Ascending aorta (tissue), 2 donors: Measurements from ENCODE around the gene WBP1L. TPM values are rescaled to one million over a fixed set of nuclear protein-coding genes. Genes with fewer than 3 reads are reported as not detected.

ENCODE experiments used
- DNase-seq, 2 donors: peaks; one replicate each; pipeline ENCODE4 v3.0.0-alpha.2; 2019; ENCODE audit warnings: low spot score in 2 of 2
- H3K27ac ChIP-seq, 2 donors: fragments of 200-600 bp; sonication (generic); one replicate each; pipeline ENCODE4 v1.5.1; 2016 to 2017; ENCODE audit warnings: mild to moderate bottlenecking in 1 of 2
- H3K27me3 ChIP-seq: fragments of 200-600 bp; sonication (generic); one replicate; pipeline ENCODE4 v1.5.1; 2017
- H3K36me3 ChIP-seq, 2 donors: fragments of 200-600 bp; sonication (generic); one replicate each; pipeline ENCODE4 v1.5.1; 2016
- H3K4me1 ChIP-seq, 2 donors: fragments of 200-600 bp; sonication (generic); one replicate each; pipeline ENCODE4 v1.5.1; 2016 to 2017; ENCODE audit warnings: mild to moderate bottlenecking in 1 of 2
- H3K4me3 ChIP-seq, 2 donors: fragments of 200-600 bp; sonication (generic); one replicate each; pipeline ENCODE4 v1.5.1; 2016 to 2017; ENCODE audit warnings: mild to moderate bottlenecking in 1 of 2
- H3K9me3 ChIP-seq, 2 donors: fragments of 200-600 bp; sonication (generic); one replicate each; pipeline ENCODE4 v1.5.1; 2016
- intact Hi-C: fragments of 100-400 bp; cut with DNase I; formaldehyde crosslinking; loops from one replicate; pipeline ENCODE4 v1.15.1; 2023
- total RNA-seq: library from RNA; depleted of rRNA; stranded (reverse); fragments of >200 nt; gene quantifications from one replicate; pipeline ENCODE4 v1.1.0, GENCODE V29; 2016
- TF ChIP-seq, protein P1 (sequence below), 3 experiments: fragments of 200-600 bp in 2 of 3; fragments of 450-650 bp in 1 of 3; sonication (generic) in 2 of 3; IDR thresholded peaks; one replicate each; pipeline ENCODE4 v1.5.1; 2016 to 2019; ENCODE audit warnings: antibody characterized with exemption in 3 of 3, mild to moderate bottlenecking in 1 of 3, moderate library complexity in 1 of 3

WBP1L gene
- total RNA-seq, 1 donor from 2014 or later, result 107 TPM

DNA sequence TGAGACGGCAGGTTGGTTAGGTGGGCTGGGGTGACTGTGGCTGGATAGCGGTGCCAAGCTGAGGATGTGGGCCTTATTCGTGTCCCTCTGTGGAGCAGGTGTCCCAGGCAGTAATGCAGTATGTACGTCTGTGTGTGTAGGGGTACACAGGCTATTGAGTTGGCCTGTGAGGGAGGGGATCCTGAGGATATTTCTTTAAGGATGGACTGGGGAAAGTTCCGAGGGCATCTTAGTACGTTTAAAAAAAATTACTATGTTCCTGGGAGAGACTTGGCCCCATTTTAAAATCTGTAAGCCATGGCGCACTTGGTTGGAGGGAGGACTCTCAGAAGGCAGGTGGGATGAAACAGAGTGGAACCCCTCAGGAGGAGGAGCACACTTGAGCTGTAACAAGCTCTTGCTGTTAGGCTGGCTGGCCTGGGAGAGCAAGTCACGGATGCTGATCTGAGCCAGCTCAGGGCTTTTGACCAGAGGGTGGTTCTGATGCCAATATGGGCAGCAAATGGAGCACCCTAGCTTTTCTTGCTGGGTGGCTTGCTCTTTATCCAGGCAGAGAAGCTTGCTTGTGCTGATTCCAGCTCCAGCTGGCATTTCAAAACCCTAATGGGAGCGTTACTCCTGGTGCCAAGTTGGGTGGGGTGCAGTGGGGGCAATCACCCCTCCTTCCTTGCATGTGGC lies 765 bp downstream of the WBP1L start:
- H3K9me3 ChIP-seq, result no peaks in the 10 kb centered on the region
- peak in 1 of 2 donors; percentile 76 for DNase-seq
- peaks cover 8 to 24% of the 10 kb centered on the region in 2 donors for H3K4me1 ChIP-seq
- intact Hi-C loops, result no loop called here
- no peaks in the 10 kb centered on the region for H3K27me3 ChIP-seq
- H3K36me3 ChIP-seq, result no peaks in the 10 kb centered on the region
- TF ChIP-seq, protein P1, sequence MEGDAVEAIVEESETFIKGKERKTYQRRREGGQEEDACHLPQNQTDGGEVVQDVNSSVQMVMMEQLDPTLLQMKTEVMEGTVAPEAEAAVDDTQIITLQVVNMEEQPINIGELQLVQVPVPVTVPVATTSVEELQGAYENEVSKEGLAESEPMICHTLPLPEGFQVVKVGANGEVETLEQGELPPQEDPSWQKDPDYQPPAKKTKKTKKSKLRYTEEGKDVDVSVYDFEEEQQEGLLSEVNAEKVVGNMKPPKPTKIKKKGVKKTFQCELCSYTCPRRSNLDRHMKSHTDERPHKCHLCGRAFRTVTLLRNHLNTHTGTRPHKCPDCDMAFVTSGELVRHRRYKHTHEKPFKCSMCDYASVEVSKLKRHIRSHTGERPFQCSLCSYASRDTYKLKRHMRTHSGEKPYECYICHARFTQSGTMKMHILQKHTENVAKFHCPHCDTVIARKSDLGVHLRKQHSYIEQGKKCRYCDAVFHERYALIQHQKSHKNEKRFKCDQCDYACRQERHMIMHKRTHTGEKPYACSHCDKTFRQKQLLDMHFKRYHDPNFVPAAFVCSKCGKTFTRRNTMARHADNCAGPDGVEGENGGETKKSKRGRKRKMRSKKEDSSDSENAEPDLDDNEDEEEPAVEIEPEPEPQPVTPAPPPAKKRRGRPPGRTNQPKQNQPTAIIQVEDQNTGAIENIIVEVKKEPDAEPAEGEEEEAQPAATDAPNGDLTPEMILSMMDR (IDR thresholded peaks at IDR 0.05), result no peak
- peak overlapping the region; percentile 97 to 99 for H3K27ac ChIP-seq
- peak overlapping the region; percentile 85 to 98 for H3K4me3 ChIP-seq

DNA sequence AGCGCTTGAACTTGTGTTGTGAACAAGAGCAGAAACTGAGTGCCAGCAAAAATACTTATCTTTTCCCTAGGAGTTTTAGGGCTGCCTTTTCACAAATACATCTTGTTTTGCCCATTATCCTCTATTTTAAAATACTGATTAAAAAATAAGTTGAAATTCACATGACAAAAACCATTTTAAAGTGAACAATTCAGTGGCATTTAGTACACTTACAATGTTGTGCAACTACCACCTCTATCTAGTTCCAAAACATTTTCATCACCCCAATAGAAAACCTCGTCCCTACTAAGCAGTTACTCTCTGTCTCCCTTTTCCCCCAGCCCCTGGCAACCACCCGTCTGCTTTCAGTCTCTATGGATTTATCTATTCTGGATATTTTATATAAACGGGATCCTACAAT lies 1.4 kb downstream of the WBP1L start:
- intact Hi-C loops, result no loop called here
- TF ChIP-seq, protein P1 (IDR thresholded peaks at IDR 0.05), result no peak
- peak overlapping the region; percentile 97 to 99 for H3K27ac ChIP-seq

DNA sequence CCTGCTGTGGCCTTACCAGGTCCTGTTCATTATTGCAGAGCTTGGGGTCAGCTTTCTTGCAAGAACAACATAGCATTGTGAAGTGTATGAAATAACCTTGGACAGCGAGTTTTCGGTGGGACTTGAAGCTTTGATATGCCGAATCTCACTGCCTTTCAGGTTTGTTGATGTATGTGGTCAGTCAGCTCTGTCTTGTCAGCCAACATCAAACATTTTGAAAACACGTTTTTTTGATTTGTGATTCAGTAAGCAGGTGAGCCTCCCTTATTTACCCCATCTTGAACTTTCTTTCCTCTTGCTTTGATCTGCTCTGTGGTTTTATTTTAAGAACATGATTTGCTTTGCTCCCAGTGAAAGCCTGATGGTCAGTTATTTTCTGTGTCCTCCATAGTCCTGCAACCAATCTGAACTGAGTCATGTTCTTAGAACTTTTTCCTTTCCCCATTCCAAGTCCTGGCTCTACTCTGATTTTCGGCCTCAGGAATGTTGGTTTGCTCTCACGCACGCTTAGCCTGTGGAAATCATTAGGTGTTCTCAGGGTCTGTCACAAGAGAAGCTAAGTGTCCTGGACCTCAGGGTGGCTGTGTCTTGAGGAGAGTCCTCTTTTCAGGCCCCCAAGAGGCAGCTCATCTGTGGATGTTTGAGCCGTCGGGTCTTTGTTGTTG lies 8.7 kb downstream of the WBP1L start:
- DNase-seq, result peak in 1 of 2 donors; percentile 87
- no peaks in the 10 kb centered on the region for H3K27me3 ChIP-seq
- intact Hi-C loops, result loop anchor here (1.0 to 5.0 kb wide), 3 partner anchors 22 to 63 kb away; no protein-coding TSS in a partner anchor
- no peaks in the 10 kb centered on the region for H3K36me3 ChIP-seq
- H3K27ac ChIP-seq, result peak overlapping the region; percentile 95 to 96
- TF ChIP-seq, protein P1 (IDR thresholded peaks at IDR 0.05), result no peak
- H3K4me3 ChIP-seq, result peak overlapping the region in 1 of 2 donors; percentile 43
- H3K4me1 ChIP-seq, result peaks cover 21 to 49% of the 10 kb centered on the region in 2 donors
- H3K9me3 ChIP-seq, result no peaks in the 10 kb centered on the region

More for the DNA sequence above, 1.4 kb downstream of the WBP1L start:
- no peaks in the 10 kb centered on the region for H3K9me3 ChIP-seq
- DNase-seq, result no peak
- peaks cover 7 to 18% of the 10 kb centered on the region in 2 donors for H3K4me1 ChIP-seq
- H3K36me3 ChIP-seq, result no peaks in the 10 kb centered on the region
- peak overlapping the region; percentile 85 to 98 for H3K4me3 ChIP-seq
- H3K27me3 ChIP-seq, result no peaks in the 10 kb centered on the region

DNA sequence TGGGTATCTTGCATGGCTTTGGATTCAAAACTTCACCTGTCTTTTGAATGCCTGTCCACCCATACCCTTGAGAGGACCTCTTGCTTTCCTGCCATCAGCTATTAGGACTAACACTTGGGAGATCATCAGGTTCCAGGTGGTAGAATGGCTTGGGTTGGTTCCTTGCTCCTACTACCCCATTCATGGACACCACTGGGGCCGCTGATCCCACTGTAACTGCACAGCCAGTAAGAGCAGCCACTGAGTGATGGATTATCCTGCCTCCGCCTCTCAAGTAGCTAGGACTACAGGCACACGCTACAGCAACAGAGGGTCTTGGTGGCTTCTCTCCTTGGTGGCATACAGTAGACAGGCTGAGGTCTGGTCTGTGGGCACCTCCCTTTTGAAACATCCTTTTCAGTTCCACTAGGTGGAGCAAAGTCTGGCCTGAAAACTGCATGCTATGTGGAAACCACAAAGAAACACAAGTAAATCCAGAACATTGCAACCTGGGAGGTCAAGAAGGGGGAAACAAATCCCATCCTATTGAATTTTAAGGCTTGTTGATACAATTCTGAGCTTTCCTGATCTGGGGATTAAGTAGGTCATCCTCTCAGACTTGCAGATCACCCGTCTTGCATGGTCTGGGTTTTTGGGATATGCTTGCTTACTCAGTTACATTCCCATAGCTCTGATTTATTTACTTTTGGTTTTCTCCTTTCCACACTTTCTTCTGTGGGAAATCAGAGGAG lies 9.4 kb downstream of the WBP1L start:
- Histone ChIP-seq H3K27me3 (no peaks in the 10 kb centered on the region), H3K4me3 (peak overlapping the region in 1 of 2 donors; percentile 43), H3K9me3 (no peaks in the 10 kb centered on the region), H3K27ac (peak overlapping the region; percentile 95 to 96), H3K4me1 (peaks cover 21 to 49% of the 10 kb centered on the region in 2 donors), H3K36me3 (no peaks in the 10 kb centered on the region)
- TF ChIP-seq, protein P1 (IDR thresholded peaks at IDR 0.05), result peak; percentile 59 to 61 (median 59)
- intact Hi-C loops, result loop anchor here (1.0 to 5.0 kb wide), 3 partner anchors 22 to 62 kb away; no protein-coding TSS in a partner anchor
- DNase-seq, result no peak

DNA sequence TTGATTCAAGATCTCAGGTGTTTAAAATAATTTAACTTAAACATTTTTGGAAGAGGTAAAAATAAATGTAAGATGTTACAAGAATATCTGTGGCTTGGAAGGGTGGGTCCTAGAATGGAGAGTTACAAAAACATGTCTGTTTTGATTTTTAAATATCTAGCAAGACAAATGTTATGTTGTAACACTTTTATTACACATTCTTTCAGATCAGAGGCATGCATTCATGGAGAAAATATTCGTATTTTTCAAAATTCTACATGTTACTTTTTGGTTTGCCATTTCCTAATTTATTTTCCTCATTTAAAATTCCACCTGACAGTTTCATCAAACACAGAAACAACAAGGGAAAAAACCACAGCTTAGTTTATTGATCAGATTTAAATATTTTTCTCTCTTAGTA lies 10.0 kb downstream of the WBP1L start:
- DNase-seq, result no peak
- intact Hi-C loops, result loop anchor here (2.0 to 5.0 kb wide), 2 partner anchors 21 to 49 kb away; no protein-coding TSS in a partner anchor
- no peaks in the 10 kb centered on the region for H3K27me3 ChIP-seq
- peaks cover 21 to 51% of the 10 kb centered on the region in 2 donors for H3K4me1 ChIP-seq
- H3K27ac ChIP-seq, result peak overlapping the region; percentile 95 to 96
- no peak overlapping the region for H3K4me3 ChIP-seq
- TF ChIP-seq, protein P1 (IDR thresholded peaks at IDR 0.05), result no peak
- H3K36me3 ChIP-seq, result no peaks in the 10 kb centered on the region
- H3K9me3 ChIP-seq, result no peaks in the 10 kb centered on the region
